ENCODE results near the gene UBE2E2.

GRCh38 chr3:23270423-23270822 is 67.3 kb downstream of the UBE2E2 start:
- TF ChIP-seq CTCF (IDR thresholded peaks at IDR 0.05) (no peak), POLR2A (IDR thresholded peaks at IDR 0.05) (no peak), EP300 (IDR thresholded peaks at IDR 0.05) (no peak)

Measured in ovary (tissue), 3 donors.